ENCODE measurements around the gene MYPN.

DNA sequence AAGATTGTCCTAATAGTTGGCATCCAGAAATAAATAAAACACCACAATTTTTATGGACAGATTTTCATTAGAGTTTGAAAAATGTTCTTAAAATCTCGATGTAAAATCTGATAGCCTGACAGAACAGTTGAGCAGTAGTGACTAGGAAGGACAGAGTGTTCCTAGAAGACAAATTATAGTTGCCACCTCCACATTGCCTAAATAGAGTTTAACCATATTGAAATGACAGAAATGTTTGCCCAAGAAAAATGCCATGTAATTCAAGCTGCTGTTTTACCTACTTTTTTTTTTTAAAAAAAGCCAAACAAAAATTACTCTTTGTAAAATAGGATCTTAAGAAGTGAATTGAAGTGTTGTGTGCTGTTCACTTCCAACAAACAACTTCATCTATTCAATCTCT lies 25.3 kb upstream of the MYPN start:
- TF ChIP-seq, protein P1, sequence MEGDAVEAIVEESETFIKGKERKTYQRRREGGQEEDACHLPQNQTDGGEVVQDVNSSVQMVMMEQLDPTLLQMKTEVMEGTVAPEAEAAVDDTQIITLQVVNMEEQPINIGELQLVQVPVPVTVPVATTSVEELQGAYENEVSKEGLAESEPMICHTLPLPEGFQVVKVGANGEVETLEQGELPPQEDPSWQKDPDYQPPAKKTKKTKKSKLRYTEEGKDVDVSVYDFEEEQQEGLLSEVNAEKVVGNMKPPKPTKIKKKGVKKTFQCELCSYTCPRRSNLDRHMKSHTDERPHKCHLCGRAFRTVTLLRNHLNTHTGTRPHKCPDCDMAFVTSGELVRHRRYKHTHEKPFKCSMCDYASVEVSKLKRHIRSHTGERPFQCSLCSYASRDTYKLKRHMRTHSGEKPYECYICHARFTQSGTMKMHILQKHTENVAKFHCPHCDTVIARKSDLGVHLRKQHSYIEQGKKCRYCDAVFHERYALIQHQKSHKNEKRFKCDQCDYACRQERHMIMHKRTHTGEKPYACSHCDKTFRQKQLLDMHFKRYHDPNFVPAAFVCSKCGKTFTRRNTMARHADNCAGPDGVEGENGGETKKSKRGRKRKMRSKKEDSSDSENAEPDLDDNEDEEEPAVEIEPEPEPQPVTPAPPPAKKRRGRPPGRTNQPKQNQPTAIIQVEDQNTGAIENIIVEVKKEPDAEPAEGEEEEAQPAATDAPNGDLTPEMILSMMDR (IDR thresholded peaks at IDR 0.05; ENCODE audit: low read depth, low read length, missing input control) = no peak
- TF ChIP-seq YY1 (IDR thresholded peaks at IDR 0.05) (no peak), JUND (IDR thresholded peaks at IDR 0.05) (no peak), TAF1 (conservative IDR thresholded peaks at IDR 0.05) (no peak), EGR1 (IDR thresholded peaks at IDR 0.05; ENCODE audit: low read depth in 2 of 2) (no peak)
- TF ChIP-seq, protein P2, sequence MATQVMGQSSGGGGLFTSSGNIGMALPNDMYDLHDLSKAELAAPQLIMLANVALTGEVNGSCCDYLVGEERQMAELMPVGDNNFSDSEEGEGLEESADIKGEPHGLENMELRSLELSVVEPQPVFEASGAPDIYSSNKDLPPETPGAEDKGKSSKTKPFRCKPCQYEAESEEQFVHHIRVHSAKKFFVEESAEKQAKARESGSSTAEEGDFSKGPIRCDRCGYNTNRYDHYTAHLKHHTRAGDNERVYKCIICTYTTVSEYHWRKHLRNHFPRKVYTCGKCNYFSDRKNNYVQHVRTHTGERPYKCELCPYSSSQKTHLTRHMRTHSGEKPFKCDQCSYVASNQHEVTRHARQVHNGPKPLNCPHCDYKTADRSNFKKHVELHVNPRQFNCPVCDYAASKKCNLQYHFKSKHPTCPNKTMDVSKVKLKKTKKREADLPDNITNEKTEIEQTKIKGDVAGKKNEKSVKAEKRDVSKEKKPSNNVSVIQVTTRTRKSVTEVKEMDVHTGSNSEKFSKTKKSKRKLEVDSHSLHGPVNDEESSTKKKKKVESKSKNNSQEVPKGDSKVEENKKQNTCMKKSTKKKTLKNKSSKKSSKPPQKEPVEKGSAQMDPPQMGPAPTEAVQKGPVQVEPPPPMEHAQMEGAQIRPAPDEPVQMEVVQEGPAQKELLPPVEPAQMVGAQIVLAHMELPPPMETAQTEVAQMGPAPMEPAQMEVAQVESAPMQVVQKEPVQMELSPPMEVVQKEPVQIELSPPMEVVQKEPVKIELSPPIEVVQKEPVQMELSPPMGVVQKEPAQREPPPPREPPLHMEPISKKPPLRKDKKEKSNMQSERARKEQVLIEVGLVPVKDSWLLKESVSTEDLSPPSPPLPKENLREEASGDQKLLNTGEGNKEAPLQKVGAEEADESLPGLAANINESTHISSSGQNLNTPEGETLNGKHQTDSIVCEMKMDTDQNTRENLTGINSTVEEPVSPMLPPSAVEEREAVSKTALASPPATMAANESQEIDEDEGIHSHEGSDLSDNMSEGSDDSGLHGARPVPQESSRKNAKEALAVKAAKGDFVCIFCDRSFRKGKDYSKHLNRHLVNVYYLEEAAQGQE (IDR thresholded peaks at IDR 0.05) = no peak
